IMR-90 (cell line): ENCODE measurements around the gene MYADM. TPM values are rescaled to one million over a fixed set of nuclear protein-coding genes. Genes with fewer than 3 reads are reported as not detected.

Experiments used
- ATAC-seq: fragments of 200-7000 bp; cut with Tn5 transposase; 2 replicates; pipeline ENCODE4 v1.9.1; 2020; ENCODE audit warnings: low read depth, mild to moderate bottlenecking, moderate library complexity
- BruUV-seq: library from RNA; stranded (reverse); fragments of 400-500 nt; replicated peaks from 2 replicates; lab custom pipeline; 2021; lab: Mats Ljungman, UMichigan
- CTCF ChIA-PET: fragments of 300-600 bp; formaldehyde crosslinking; extraction: SDS; loops from one replicate; lab custom pipeline; 2021; ENCODE audit warnings: antibody characterized with exemption; lab: Yijun Ruan, JAX
- POLR2A ChIA-PET: fragments of 300-600 bp; sonication (Branson Sonifier 250); formaldehyde crosslinking; loops from one replicate; lab custom pipeline; 2022; ENCODE audit warnings: antibody characterized with exemption; ENCODE audit not compliant: unreplicated experiment; lab: Charles Lee
- DNase-seq: peaks from one replicate; pipeline ENCODE4 v3.0.0; 2013
- H2AFZ ChIP-seq: replicated peaks from 2 replicates; pipeline ENCODE3; 2013; ENCODE audit warnings: low read length, mild to moderate bottlenecking; ENCODE audit not compliant: poor library complexity
- H2AK5ac ChIP-seq: 2 replicates; pipeline ENCODE4 v1.6.1; 2013; ENCODE audit warnings: low read depth, low read length, inconsistent platforms
- H2AK9ac ChIP-seq: replicated peaks from 2 replicates; pipeline ENCODE3; 2013; ENCODE audit warnings: mild to moderate bottlenecking, low read depth, low read length, moderate library complexity; ENCODE audit not compliant: poor library complexity
- H2BK120ac ChIP-seq: 2 replicates; pipeline ENCODE4 v1.6.1; 2013; ENCODE audit warnings: low read depth, low read length, inconsistent platforms
- H2BK15ac ChIP-seq: 3 replicates; pipeline ENCODE4 v1.6.1; 2013; ENCODE audit warnings: low read depth, low read length, inconsistent platforms
- H2BK20ac ChIP-seq: 2 replicates; pipeline ENCODE4 v1.6.1; 2013; ENCODE audit warnings: low read depth, mild to moderate bottlenecking, inconsistent platforms, low read length, moderate library complexity
- H2BK5ac ChIP-seq: 2 replicates; pipeline ENCODE4 v1.6.1; 2013; ENCODE audit warnings: mild to moderate bottlenecking, low read depth, low read length, inconsistent platforms; ENCODE audit not compliant: poor library complexity, severe bottlenecking
- H3K14ac ChIP-seq: replicated peaks from 2 replicates; pipeline ENCODE4 v1.6.1; 2013; ENCODE audit warnings: low read depth, low read length, inconsistent platforms
- H3K18ac ChIP-seq: 2 replicates; pipeline ENCODE4 v1.6.1; 2013; ENCODE audit warnings: low read depth, low read length, control low read depth
- H3K23ac ChIP-seq: 2 replicates; pipeline ENCODE4 v1.6.1; 2013; ENCODE audit warnings: low read depth, low read length, inconsistent platforms
- H3K27ac ChIP-seq: 2 replicates; pipeline ENCODE4 v1.5.1; 2013; ENCODE audit warnings: mild to moderate bottlenecking, control low read depth, low read length; ENCODE audit not compliant: insufficient read depth
- H3K27me3 ChIP-seq: 2 replicates; pipeline ENCODE4 v1.6.1; 2013; ENCODE audit warnings: low read length; ENCODE audit not compliant: control insufficient read depth, insufficient read depth
- H3K36me3 ChIP-seq: 2 replicates; pipeline ENCODE4 v1.6.1; 2013; ENCODE audit warnings: low read length, mixed read lengths; ENCODE audit not compliant: control insufficient read depth, insufficient read depth
- H3K4ac ChIP-seq: 2 replicates; pipeline ENCODE4 v1.6.1; 2013; ENCODE audit warnings: low read depth, low read length, inconsistent platforms
- H3K4me1 ChIP-seq: 2 replicates; pipeline ENCODE4 v1.6.1; 2013; ENCODE audit warnings: low read length, mixed read lengths; ENCODE audit not compliant: control insufficient read depth, insufficient read depth
- H3K4me2 ChIP-seq: 2 replicates; pipeline ENCODE4 v1.6.1; 2013; ENCODE audit warnings: low read depth, mild to moderate bottlenecking, control low read depth, low read length, moderate library complexity
- H3K4me3 ChIP-seq: 2 replicates; pipeline ENCODE4 v1.5.1; 2013; ENCODE audit warnings: low read depth, mild to moderate bottlenecking, control low read depth, low read length, moderate library complexity; ENCODE audit not compliant: insufficient read depth
- H3K56ac ChIP-seq: 2 replicates; pipeline ENCODE4 v1.6.1; 2013; ENCODE audit warnings: low read length, inconsistent platforms; ENCODE audit not compliant: insufficient read depth; ENCODE audit errors: extremely low read depth
- H3K79me1 ChIP-seq, 2 experiments: 2 replicates each; pipeline ENCODE4 v1.6.1; 2013; ENCODE audit warnings: low read length in 2 of 2, inconsistent platforms in 1 of 2, low read depth in 1 of 2
- H3K9ac ChIP-seq: 2 replicates; pipeline ENCODE4 v1.6.1; 2013; ENCODE audit warnings: low read depth, low read length, control low read depth
- H3K9me1 ChIP-seq: 2 replicates; pipeline ENCODE4 v1.6.1; 2013; ENCODE audit warnings: low read length, inconsistent platforms; ENCODE audit not compliant: insufficient read depth
- H3K9me3 ChIP-seq: 2 replicates; pipeline ENCODE4 v1.6.1; 2013; ENCODE audit warnings: low read length; ENCODE audit not compliant: control insufficient read depth, insufficient read depth
- H4K20me1 ChIP-seq: 2 replicates; pipeline ENCODE4 v1.6.1; 2013; ENCODE audit warnings: low read length, inconsistent platforms; ENCODE audit not compliant: insufficient read depth
- H4K5ac ChIP-seq: 2 replicates; pipeline ENCODE4 v1.6.1; 2013; ENCODE audit warnings: mild to moderate bottlenecking, low read depth, low read length, control low read depth
- H4K8ac ChIP-seq, 2 experiments: 2 replicates each; pipeline ENCODE4 v1.6.1; 2013; ENCODE audit warnings: low read depth in 2 of 2, low read length in 2 of 2, control low read depth in 1 of 2, inconsistent platforms in 1 of 2
- H4K91ac ChIP-seq: 2 replicates; pipeline ENCODE4 v1.6.1; 2013; ENCODE audit warnings: low read depth, low read length, inconsistent platforms; ENCODE audit not compliant: insufficient read depth
- BHLHE40 ChIP-seq: fragments of 150-350 bp; IDR thresholded peaks from 2 replicates; pipeline ENCODE4 v1.6.1; 2016; ENCODE audit warnings: mild to moderate bottlenecking, low read depth, low read length
- CEBPB ChIP-seq: IDR thresholded peaks from 2 replicates; pipeline ENCODE4 v1.6.1; 2012; ENCODE audit warnings: low read depth, low read length, improper control_type of control experiment
- CHD1 ChIP-seq: IDR thresholded peaks from 2 replicates; pipeline ENCODE4 v1.6.1; 2012; ENCODE audit warnings: low read depth, low read length, improper control_type of control experiment
- FOS ChIP-seq: fragments of 150-350 bp; IDR thresholded peaks from 2 replicates; pipeline ENCODE4 v1.6.1; 2016; ENCODE audit warnings: low read depth, low read length
- MXI1 ChIP-seq: IDR thresholded peaks from 2 replicates; pipeline ENCODE4 v1.6.1; 2012; ENCODE audit warnings: low read depth, mild to moderate bottlenecking, low read length, moderate library complexity, borderline replicate concordance
- RCOR1 ChIP-seq: IDR thresholded peaks from 2 replicates; pipeline ENCODE4 v1.6.1; 2012; ENCODE audit warnings: mild to moderate bottlenecking, low read length, improper control_type of control experiment; ENCODE audit not compliant: insufficient replicate concordance
- RFX5 ChIP-seq: IDR thresholded peaks from 2 replicates; pipeline ENCODE4 v1.8.0; 2012; ENCODE audit warnings: low read depth, mild to moderate bottlenecking, low read length, moderate library complexity
- SMC3 ChIP-seq: fragments of 150-350 bp; IDR thresholded peaks from 2 replicates; pipeline ENCODE4 v1.6.1; 2016; ENCODE audit warnings: low read depth, mild to moderate bottlenecking, antibody characterized with exemption, low read length, moderate library complexity
- USF2 ChIP-seq: fragments of 150-350 bp; IDR thresholded peaks from 2 replicates; pipeline ENCODE4 v1.6.1; 2017; ENCODE audit warnings: mild to moderate bottlenecking, antibody characterized with exemption, low read length, low read depth
- WGBS, 2 experiments: methylation state at CpG; one replicate each; pipeline versions ENCODE4 v1.1.5 to v1.1.7; 2013; ENCODE audit warnings: missing lambda C conversion rate in 2 of 2; ENCODE audit not compliant: insufficient read length in 1 of 2; ENCODE audit errors: extremely low coverage in 2 of 2; 5-methylcytosine and 5-hydroxymethylcytosine counted together
- dilution Hi-C: fragments of 300-500 bp; cut with HindIII; formaldehyde crosslinking; loops from one replicate; pipeline ENCODE4 v1.14.3; 2018; ENCODE audit warnings: low sequenced_read_pairs; ENCODE audit not compliant: unreplicated experiment
- in situ Hi-C: fragments of 300-500 bp; cut with MboI; formaldehyde crosslinking; loops from 3 replicates; pipeline ENCODE4 v1.14.3; 2019; ENCODE audit warnings: low sequenced_read_pairs, inconsistent platforms, mixed read lengths
- intact Hi-C: fragments of 100-400 bp; cut with micrococcal nuclease; formaldehyde crosslinking; loops from 2 replicates; pipeline ENCODE4 v1.10.0; 2022
- polyA plus RNA-seq, 3 experiments: library from polyadenylated mRNA; depleted of rRNA; stranded (reverse); fragments of >200 nt; gene quantifications; 2 replicates each; pipeline ENCODE4 v1.2.3, GENCODE V29; 2012; ENCODE audit warnings: low replicate concordance in 1 of 3
- total RNA-seq: library from RNA; depleted of rRNA; stranded (reverse); fragments of >200 nt; gene quantifications from 2 replicates; pipeline ENCODE4 v1.2.3, GENCODE V29; 2012

The MYADM gene
- total and polyA plus RNA-seq, 2 of the 4 experiments (the other 2 are of a cell fraction): 4.8 to 96.1 TPM

DNA sequence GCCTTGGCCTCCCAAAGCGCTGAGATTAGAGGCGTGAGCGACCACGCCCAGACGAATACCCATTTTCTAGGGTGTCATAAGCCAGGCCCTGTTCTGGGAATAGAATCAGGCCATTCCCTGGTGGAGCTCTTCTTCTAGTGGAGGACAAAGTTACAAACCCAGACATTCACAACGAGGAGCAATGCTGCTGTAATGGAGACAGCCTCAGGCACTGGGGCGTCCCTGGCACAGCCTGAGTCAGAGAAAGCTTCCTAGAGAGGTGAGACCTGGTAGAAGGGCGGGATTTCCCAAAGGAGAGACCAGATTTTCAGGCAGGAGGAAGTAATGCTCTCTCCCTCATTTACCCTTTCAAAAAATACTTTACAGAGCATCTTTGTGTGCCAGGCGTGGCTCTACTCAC is 27.0 kb downstream of the MYADM start:
- TF ChIP-seq RFX5 (no peak), SMC3 (no peak), USF2 (no peak), BHLHE40 (no peak), CHD1 (no peak), CEBPB (no peak), MXI1 (no peak), FOS (no peak), RCOR1 (no peak)

More for the DNA sequence above, 27.0 kb downstream of the MYADM start:
- no peak overlapping the region for H2BK120ac ChIP-seq
- intact Hi-C loops (no loop called here), dilution Hi-C loops (no loop called here), in situ Hi-C loops (no loop called here)
- H3K27ac ChIP-seq: no peak overlapping the region
- no peak overlapping the region for H4K5ac ChIP-seq
- no peak overlapping the region for H4K8ac ChIP-seq
- no peak overlapping the region for H2BK5ac ChIP-seq
- no peak overlapping the region for H3K56ac ChIP-seq
- H2BK20ac ChIP-seq: no peak overlapping the region
- no peaks in the 10 kb centered on the region for H3K36me3 ChIP-seq
- DNase-seq (no peak), ATAC-seq (no peak)
- CTCF ChIA-PET: no interaction called here
- no peak overlapping the region for H2AK5ac ChIP-seq
- no peak overlapping the region for H3K18ac ChIP-seq
- no peak overlapping the region for H3K23ac ChIP-seq
- H3K4me2 ChIP-seq: no peak overlapping the region
- H3K4me1 ChIP-seq: no peaks in the 10 kb centered on the region
- H3K79me1 ChIP-seq: no peaks in the 10 kb centered on the region
- no TSS peak for BruUV-seq
- POLR2A ChIA-PET: no interaction called here
- WGBS, 2 experiments: no CpG with 5 or more reads among the region's 9 CpGs
- no peak overlapping the region for H2AFZ ChIP-seq
- H3K4me3 ChIP-seq: no peak overlapping the region
- no peak overlapping the region for H3K9ac ChIP-seq
- no peak overlapping the region for H3K14ac ChIP-seq
- no peak overlapping the region for H3K4ac ChIP-seq
- no peak overlapping the region for H4K91ac ChIP-seq
- peaks cover 22% of the 10 kb centered on the region for H3K27me3 ChIP-seq
- H2BK15ac ChIP-seq: no peak overlapping the region
- H2AK9ac ChIP-seq: no peak overlapping the region
- H3K9me1 ChIP-seq: no peaks in the 10 kb centered on the region
- no peaks in the 10 kb centered on the region for H4K20me1 ChIP-seq
- no peaks in the 10 kb centered on the region for H3K9me3 ChIP-seq
